C4-2B (cell line): ENCODE results near the gene EPHB2.

Source experiments
- H3K27ac ChIP-seq: fragments of 450-650 bp; 2 replicates; pipeline ENCODE4 v1.5.1; 2017
- ZFX ChIP-seq: fragments of 450-650 bp; IDR thresholded peaks from 2 replicates; pipeline ENCODE4 v1.6.1; 2017
- TF ChIP-seq, protein P1 (sequence below): fragments of 450-650 bp; conservative IDR thresholded peaks from 2 replicates; pipeline ENCODE4 v1.5.1; 2017; ENCODE audit warnings: mild to moderate bottlenecking

EPHB2 gene

DNA sequence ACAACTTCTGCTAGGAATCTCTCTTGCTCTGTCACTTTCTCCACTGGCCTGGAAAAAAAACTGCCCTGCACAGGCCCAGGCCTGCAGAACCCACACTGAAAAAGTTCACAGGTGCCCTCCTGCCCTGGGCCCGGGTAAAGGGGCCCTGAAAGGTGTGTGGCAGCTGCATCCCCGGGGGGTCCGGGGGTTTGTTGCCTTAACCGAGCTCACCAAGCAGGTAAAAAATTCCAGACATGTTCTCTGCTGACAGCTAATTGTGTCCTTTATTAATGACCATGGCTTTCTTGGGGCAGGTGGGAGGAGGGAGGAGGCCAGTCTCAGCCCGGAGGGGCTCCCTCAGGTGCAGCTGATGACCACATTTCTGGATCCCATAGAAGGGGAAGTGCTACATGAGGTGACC is 139.1 kb downstream of the EPHB2 start:
- TF ChIP-seq ZFX: no peak
- TF ChIP-seq, protein P1, sequence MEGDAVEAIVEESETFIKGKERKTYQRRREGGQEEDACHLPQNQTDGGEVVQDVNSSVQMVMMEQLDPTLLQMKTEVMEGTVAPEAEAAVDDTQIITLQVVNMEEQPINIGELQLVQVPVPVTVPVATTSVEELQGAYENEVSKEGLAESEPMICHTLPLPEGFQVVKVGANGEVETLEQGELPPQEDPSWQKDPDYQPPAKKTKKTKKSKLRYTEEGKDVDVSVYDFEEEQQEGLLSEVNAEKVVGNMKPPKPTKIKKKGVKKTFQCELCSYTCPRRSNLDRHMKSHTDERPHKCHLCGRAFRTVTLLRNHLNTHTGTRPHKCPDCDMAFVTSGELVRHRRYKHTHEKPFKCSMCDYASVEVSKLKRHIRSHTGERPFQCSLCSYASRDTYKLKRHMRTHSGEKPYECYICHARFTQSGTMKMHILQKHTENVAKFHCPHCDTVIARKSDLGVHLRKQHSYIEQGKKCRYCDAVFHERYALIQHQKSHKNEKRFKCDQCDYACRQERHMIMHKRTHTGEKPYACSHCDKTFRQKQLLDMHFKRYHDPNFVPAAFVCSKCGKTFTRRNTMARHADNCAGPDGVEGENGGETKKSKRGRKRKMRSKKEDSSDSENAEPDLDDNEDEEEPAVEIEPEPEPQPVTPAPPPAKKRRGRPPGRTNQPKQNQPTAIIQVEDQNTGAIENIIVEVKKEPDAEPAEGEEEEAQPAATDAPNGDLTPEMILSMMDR: no peak
- H3K27ac ChIP-seq: no peak overlapping the region

DNA sequence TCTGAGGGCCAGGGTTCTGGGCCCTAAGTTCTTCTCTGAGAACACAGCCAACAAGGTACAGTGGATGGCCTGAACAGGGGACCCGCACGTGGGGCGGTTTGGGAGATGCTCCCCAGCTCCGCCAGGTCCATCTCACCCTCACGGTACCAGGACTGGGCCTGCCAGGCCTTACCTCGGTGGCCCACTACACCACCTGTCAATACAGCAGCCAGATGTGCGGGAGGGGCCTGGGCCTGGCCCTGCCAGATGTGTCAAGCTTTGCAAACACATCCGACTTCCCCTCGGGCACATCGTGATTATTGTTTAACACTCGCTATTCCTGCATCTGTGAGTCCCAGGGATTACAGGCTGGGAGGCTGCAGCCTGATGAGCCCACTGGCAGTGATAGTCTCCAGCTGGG is 139.6 kb downstream of the EPHB2 start:
- TF ChIP-seq ZFX: no peak
- TF ChIP-seq, protein P1: no peak
- no peak overlapping the region for H3K27ac ChIP-seq

DNA sequence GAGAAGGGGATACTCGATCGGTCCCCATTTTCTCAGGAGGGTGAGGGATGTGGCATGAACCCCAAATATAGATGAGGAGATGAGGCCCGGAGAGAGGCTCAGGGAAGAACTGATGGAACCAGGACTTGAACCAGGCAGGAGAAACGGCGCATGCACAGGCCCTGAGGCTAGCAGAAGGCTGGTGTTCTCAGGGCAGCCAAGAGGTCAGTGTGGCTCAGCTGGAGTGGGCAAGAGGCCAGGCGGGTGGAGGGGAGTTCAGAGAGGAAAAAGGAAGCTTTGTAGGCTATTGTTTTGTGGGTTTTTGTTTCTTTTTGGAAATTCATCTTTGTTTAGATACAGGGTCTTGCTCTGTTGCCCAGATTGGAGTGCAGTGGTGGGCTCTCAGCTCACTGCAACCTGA is 140.0 kb downstream of the EPHB2 start:
- no peak overlapping the region for H3K27ac ChIP-seq
- TF ChIP-seq ZFX: no peak
- TF ChIP-seq, protein P1: no peak

DNA sequence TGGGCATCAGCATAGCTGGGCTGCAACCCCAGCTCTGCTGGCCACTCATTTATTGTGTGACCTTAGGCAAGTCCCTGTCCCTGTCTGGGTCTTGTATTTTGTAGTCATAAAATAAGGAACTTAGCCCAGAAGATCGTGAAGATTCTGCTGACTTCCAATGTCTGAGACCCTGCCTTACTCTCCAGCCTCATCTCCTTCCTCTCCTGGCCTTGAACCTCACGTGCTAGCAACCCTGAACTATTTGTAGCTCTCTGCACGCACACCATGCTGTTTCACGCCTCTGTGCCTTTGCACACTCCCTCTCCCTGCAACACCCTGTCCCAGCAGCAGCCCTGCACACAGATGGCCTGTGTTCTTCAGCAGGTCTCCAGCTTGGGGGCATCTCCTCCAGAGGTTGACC is 140.9 kb downstream of the EPHB2 start:
- TF ChIP-seq, protein P1: no peak
- H3K27ac ChIP-seq: no peak overlapping the region

DNA sequence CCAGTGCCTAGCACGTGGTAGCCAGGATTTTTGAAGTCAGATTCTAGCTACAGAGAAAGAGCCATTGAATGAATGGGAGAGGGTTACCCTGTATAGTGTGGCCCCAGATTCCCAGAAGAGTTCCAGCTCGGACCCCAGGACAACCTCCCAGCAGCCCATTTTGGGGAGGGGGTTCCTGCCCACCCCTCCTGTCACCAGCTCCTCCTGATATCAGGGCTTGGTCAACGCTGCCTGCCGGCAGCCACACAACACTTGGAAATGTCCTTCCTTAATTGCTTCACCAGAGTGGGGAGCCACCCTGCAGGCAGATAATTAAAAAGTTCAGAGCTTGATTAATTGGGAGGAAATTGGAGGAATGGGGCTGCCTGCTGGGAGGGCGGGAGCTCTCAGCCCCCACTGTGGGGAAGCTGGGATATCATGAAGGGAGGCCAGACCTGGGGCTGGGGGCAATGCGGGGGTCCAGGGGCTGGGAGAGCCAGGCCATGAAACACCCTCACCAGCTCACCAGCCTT is 141.6 kb downstream of the EPHB2 start:
- TF ChIP-seq, protein P1: no peak
- TF ChIP-seq ZFX: no peak
- no peak overlapping the region for H3K27ac ChIP-seq

DNA sequence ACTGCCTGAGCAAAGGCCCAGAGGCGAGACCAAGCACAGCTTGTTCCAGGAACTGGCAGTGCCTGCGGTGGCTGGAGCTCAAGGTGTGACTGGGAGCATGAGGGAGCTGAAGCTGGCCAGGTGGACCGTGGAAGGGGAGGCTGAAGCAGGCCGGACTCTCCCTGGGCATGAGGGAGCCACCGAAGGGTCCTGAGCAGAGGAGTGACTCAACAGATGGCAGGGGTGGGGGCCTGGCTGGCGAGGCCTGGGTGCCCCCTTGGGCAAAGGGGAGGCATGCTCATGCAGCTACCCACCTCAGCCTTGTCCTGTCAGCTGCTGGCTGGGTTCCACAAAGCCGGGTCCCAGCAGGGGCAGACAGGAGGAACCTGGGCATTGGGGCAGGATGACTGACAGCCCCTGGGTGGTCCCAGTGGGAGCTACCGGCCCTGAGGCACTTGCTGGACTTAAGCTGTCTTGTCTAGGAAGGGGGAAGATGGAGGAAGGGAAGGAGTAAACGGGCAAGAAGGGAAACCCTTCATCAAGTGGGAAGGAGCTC is 143.1 kb downstream of the EPHB2 start:
- TF ChIP-seq ZFX: no peak
- H3K27ac ChIP-seq: 0 out of 2 replicates have a peak overlapping the region, but pooled peaks have one; percentile 5

DNA sequence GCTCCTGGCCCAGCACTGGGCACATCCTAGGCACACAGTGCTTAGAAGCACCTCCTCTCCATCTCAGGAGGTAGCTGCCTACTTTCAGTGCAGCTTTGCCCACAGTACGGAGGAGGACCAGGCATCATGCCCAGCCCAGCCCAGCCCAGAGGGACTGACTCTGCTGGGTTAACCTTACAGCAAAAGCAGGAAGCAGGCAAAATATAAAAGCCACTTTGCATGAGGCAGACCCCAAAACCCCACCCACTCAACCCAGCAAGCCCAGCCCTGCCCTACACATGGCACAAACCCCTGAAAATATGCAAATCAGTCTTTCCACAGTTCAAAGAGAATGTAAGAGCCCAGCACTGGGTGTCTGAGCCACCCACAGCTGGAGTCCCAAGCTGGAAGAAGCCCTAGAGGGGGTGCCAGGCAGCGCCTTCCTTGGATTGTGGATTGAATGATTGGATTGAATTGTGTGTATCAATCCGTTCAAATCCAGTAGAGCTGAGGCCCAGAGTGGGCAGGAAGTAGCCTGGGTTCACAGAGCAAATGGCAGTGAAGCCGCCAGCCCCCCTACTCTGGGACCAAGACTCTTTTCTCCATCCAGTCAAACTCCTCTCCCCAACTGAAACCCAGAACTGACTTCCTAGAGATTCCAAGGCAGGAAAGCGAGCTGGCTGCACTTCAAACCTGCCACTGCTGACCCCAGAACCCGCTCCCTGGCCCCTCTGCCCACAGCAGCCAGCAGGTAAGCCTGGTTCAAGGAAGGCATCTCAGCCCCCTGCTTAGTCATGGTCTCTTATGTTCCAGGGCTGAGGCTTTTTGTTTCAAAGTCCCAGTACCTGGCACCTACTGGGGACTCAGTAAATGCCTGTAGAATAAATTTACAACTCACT is 144.3 kb downstream of the EPHB2 start:
- TF ChIP-seq, protein P1: no peak
- no peak overlapping the region for H3K27ac ChIP-seq
